HG02884 (cell line): Measurements from ENCODE around the gene SORL1.
"Not testable (repeated sequence)": the region's sequence is repeated elsewhere in the genome, so short reads cannot be mapped to it uniquely, and the experiment has no call there.

Experiments used
- ATAC-seq: cut with Tn5 transposase; IDR thresholded peaks from one replicate; pipeline ENCODE4 v1.9.1; 2021; ENCODE audit warnings: mild to moderate bottlenecking, moderate library complexity; ENCODE audit not compliant: unreplicated experiment

Gene SORL1

GRCh38 chr11:121615501-121615900, 163.4 kb downstream of the SORL1 start:
- no peak for ATAC-seq

DNA sequence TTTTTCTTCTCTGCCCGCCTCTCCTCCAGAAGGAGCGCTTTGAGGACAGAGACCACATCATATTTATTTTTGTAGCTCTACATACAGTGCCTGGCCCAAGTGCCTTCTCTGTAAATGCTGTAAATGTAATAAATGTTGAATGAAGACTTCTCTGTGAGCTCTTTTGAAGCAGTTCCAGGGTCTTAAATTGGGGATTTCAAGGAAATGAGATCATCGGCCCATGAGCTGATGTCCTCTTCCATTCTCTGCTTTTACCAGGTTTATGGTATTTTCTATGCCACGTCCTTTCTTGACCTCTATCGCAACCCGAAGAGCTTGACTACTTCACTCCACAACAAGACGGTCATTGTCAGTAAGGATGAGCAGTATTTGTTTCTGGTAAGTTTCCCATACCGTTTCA, 166.4 kb downstream of the SORL1 start:
- no peak for ATAC-seq

DNA sequence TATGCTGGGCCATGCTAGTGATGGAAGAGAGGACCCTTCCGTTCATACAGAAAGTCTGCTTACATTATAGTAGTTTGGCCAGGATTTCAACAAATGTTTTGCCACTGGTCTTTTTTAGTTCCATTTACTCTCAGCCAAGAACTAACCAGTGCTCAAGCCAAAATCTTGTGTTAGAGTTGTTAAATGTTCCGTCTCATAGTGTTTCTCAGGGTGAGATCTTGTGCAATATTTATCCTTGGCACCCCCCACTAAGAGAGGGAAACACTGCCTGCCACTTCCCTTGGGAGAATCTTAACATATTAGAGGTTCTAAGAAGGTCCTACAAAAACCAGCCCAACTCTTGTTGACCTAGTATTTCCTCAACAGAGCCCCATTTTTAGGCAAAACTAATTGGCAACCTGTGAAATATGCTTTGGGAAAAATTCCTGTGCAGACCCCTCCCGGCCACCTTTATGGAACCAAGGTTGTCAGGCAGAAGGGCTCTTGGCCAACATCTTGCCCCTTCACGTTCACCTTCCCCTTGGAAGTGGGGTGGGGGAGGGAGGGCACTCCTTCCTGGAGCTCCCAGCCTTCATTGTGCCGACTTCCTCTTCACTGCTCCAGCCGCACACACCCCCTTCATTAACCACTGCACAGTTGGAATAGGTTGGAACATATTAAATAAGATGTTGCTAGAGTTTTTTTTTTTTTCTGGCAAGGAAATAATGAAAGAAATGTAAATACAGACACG, 173.8 kb downstream of the SORL1 start:
- no peak for ATAC-seq

- ATAC-seq = no peak
These were observed 174.4 kb downstream of the SORL1 start for GRCh38 chr11:121626507-121626875.

DNA sequence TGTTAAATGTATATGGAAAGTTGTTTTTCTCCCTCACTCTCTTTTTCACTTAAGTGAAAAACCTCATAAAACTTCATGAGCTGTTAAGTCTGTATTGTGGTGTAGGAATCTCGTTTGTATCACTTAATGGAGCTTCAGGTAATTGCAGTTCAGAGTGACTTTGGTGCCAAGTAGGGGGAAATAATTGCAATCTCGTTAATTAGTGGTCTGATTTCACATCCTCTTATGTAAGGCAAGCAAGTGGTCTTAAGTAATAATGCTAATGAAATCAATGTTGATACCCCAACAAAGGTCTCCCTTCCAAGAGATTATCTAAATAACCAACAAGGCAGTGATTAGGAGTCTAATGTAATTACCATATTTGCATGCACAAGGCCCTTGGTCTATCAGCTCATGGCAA, 174.9 kb downstream of the SORL1 start:
- no peak for ATAC-seq

GRCh38 chr11:121630041-121630440, 177.9 kb downstream of the SORL1 start:
- no peak for ATAC-seq

DNA sequence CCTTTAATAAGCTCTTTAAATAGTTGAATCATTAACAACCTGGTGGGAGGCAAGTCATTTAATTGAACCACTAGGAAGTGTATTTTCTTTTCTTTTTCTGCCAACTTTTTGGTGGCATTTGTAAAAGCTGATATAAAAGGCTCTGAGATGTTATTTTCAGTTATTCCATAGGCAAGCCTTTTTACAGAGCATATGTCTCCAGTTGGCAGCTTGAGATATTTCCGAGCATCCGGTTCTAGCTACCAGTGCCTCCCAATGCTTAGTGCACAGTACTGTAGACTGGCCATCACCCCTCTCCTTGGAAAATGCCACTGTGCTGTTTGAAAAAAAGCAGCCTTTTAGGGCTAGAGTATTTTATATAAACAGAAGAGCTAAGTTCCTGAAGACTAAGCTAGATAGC, 179.3 kb downstream of the SORL1 start:
- no peak for ATAC-seq

DNA sequence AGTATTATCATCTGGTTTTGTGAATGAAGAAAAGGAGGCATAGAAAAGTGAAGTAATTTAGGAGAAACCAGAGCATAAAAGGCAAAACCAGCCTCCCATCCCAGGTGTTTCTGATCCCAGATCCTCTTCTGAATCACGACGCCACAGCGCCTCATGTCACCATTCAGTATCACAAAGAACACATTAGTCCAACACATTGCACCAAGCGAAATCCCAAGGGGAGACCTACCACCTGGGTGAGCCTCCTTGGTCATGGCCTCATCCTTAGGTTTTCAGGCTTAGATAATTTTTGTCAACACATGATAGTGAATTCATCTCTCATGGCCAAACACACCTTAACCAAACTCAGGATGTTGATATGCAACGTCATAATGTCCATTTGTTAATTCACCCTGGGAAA, 182.2 kb downstream of the SORL1 start:
- ATAC-seq = no peak

- ATAC-seq = no peak
These were observed 182.8 kb downstream of the SORL1 start for GRCh38 chr11:121634889-121635288.

GRCh38 chr11:121636081-121636799, 184.1 kb downstream of the SORL1 start:
- no peak for ATAC-seq

DNA sequence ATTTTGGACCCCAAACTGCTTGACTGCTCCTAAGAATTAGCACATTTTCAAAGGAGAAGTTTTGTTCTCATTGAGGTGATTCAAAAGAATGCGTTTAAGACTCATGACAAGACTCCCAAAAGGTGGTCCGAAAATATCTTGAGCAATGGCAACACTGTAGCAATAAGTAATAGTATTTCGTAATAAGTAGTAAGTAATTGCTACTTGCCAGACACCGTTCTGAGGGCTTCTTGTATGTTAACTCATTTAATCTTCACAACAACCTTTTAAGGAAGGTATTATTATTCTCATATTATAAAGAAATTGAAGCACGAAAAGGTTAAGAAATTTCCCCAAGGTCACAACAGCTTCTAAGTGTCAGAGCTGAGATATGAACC, 184.7 kb downstream of the SORL1 start:
- no peak for ATAC-seq

DNA sequence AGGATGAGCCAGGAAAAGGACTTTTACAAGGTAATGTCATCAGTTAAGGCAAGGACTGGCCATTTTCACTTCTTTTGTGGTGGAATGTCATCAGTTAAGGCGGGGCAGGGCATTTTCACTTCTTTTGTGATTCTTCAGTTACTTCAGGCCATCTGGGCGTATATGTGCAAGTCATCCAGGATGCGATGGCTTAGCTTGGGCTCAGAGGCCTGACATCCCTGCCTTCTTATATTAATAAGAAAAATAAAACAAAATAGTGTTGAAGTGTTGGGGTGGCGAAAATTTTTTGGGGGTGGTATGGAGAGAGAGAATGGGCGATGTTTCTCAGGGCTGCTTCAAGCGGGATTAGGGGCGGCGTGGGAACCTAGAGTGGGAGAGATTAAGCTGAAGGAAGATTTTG, 185.5 kb downstream of the SORL1 start:
- ATAC-seq = not testable (repeated sequence)

DNA sequence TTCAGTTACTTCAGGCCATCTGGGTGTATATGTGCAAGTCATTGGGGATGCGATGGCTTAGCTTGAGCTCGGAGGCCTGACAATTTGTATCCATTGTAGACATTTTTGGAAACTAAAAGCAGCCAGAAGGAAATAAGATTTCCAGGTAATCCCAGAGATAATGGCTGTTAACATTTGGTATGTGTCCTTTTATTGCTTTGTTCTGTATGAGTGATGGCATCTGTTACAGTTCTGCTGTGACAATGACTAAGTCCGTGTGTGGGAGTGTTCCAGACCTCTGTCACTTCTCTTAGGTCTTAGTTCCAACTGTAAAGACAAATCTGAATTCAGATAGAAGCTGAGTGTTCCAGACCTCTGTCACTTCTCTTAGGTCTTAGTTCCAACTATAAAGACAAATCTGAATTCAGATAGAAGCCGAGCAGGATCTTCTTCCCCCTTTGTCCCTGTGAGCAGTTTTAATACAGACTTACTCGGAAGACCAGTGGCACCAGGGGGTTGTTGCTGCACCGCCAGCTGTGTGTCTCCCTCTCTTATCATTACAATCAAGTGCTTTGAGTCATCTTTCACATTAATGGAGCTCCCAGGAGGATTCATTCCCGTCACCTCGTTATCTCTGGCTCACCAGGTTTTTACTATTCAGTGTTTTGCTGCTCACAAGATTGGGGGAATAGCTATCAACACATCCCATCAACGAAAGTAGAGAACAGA, 191.5 kb downstream of the SORL1 start:
- ATAC-seq = no peak

DNA sequence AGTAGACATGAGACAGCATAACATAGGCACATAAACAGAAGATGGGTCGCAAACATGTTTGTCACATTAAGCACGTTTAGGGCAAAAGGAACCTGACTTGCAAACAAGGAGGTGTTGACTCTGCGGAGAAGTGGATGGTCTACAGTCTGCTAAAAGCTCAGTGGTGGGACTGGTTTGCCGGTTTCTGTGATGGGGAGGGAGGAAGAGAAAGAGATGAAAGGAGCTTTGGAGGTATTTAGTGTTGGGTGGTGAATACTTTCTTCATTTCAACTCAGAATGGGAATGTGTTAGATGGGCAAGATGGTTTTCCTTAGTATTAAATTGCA, 192.0 kb downstream of the SORL1 start:
- no peak for ATAC-seq

DNA sequence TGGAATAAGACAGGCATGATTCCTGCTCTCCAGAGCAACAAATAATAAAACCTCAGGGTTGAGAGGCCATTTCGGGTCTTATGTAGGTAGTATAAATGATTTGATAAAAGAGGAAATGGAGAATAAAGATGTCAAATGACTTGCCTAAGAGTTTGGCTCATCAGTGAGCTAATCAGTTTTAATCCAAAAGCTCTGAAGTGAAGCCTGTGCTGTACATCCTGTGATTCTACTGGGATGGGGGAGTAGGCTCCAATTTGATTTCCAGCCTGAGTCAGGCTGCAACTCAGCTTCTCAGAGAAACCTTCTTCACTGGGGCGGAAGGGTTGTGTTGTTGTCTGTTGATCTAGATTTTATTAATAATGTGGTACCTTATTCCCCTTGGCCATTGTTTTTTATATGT, 192.9 kb downstream of the SORL1 start:
- no peak for ATAC-seq

DNA sequence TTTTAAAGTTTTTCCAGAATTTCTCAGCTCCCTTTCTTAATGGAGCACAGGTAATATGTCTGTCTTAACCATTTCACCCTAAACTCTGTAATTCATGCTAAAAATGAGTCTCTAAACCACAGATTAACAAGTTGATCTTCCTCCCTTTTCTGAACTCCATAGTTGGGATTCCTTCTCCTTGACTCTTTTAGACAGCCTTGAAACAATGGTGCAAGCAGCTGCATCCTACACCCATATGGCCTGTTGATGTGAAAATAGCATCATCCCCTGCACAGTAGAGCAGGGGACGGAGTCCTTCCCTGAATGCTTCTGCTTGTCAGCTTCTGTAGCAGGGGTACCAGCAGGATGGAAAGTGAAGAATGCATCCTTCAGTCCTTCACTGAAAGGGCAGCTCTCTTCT, 193.5 kb downstream of the SORL1 start:
- no peak for ATAC-seq

DNA sequence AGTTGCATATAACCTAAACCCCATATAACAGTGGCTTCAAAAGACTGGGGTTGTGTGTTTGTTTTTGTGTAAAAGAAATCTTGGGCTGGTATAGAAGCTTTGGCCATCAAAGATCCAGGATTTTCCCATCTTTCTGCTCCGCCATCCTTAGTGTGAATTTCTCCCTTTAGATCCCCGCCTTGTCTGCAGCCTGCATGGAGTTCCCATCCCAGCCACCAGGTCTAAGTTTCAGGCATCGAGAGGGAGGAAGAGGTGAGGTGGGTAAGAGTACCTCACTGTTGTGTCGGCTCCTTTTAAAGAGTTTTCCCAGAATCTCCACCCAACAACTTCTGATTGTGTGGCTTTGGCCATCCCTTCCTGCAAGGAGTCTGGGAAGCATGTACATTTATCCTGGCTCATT, 196.2 kb downstream of the SORL1 start:
- ATAC-seq = no peak

DNA sequence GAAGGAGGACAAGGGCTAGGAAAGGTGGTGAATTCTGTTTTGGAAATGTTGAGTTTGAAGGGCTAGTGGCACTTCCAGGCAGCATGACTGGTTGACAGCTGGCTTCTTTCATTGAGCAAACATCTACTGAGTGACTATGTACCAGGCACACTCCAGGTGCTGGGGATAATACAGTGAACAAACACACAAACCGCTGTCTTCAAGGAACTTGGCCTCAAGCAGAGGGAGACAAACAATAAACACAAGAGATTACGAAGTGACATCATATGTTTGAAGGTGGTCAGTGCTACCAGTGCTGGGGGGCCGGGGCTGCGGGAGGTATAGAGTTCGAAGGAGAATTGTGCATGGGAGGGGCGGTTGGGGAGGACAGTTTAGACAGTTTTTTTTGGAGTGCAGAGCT, 197.7 kb downstream of the SORL1 start:
- no peak for ATAC-seq

- no peak for ATAC-seq
These were observed 198.5 kb downstream of the SORL1 start for GRCh38 chr11:121650351-121651256.

DNA sequence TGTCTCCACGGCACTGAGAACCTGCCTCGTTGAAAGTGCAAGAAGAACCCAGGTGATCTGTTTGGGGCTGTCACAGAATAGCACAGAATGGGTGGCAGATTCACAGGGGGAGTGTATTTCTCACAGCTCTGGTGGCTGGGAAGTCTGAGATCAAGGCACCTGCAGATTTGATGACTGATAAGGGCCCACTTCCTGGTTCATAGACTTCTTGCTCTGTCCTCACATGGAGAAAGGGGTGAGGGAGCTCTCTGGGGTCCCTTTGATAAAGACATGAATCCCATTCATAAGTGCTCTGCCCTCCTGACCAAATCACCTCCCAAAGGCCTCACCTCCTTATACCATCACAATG, 199.1 kb downstream of the SORL1 start:
- no peak for ATAC-seq

DNA sequence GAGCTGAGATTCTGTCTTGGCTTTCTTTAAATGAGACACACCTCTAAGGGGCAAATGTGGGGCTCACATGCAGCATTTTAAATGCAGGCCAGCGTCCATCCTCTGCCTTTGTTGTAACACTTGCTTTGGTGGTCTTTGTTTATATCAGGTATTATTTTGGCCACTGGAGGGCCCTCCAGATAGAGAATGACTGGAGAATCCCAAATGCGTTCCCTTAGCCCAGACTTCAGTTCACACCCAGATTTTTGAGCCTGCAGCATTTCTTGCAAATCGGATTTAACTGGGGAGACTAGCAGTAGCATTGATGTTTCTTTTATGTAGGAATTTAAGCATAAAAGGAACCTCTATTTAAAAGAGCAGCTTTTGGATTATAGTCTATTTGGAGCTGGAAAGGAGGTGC, 200.9 kb downstream of the SORL1 start:
- ATAC-seq = no peak
